Psoas muscle (tissue), 8 donors: ENCODE results near the gene CERS6. TPM values are rescaled to one million over a fixed set of nuclear protein-coding genes. Genes with fewer than 3 reads are reported as not detected.

ENCODE experiments used
- ATAC-seq, 4 donors: fragments of 200-7000 bp; cut with Tn5 transposase; one replicate each; pipeline ENCODE4 v1.9.1; 2020; ENCODE audit warnings: moderate library complexity in 3 of 4, mild to moderate bottlenecking in 2 of 4
- DNase-seq, 2 donors: peaks; one replicate each; pipeline ENCODE4 v3.0.0-alpha.2; 2020
- H3K27ac ChIP-seq: fragments of 200-600 bp; one replicate; pipeline ENCODE4 v1.8.0; 2022
- H3K27me3 ChIP-seq, 3 donors: fragments of 200-600 bp in 1 of 3; one replicate each; pipeline versions ENCODE4 v1.6.1 to v1.8.0; 2013 to 2022; ENCODE audit warnings: low read length in 2 of 3, mild to moderate bottlenecking in 2 of 3, moderate library complexity in 1 of 3; ENCODE audit not compliant: insufficient read depth in 3 of 3
- H3K36me3 ChIP-seq, 2 donors: fragments of 200-600 bp in 1 of 2; one replicate each; pipeline versions ENCODE4 v1.6.1 to v1.8.0; 2013 to 2022; ENCODE audit warnings: low read depth in 1 of 2, mild to moderate bottlenecking in 1 of 2, moderate library complexity in 1 of 2; ENCODE audit not compliant: insufficient read depth in 1 of 2
- H3K4me1 ChIP-seq: fragments of 200-600 bp; one replicate; pipeline ENCODE4 v1.8.0; 2022
- H3K4me3 ChIP-seq: fragments of 200-600 bp; one replicate; pipeline ENCODE4 v1.8.0; 2022; ENCODE audit warnings: mild to moderate bottlenecking
- H3K9me3 ChIP-seq: fragments of 200-600 bp; one replicate; pipeline ENCODE4 v1.8.0; 2022
- WGBS, 3 donors: extraction: QIAGEN DNeasy Blood & Tissue Kit; methylation state at CpG; one replicate each; pipeline versions ENCODE4 v1.1.6 to v1.1.7; 2013; 5-methylcytosine and 5-hydroxymethylcytosine counted together
- intact Hi-C, 2 donors: fragments of 100-400 bp; cut with DNase I; formaldehyde crosslinking; loops; one replicate each; pipeline versions ENCODE4 v1.11.0 to v1.14.2; 2022
- polyA plus RNA-seq, 3 donors: library from polyadenylated mRNA; stranded (reverse); fragments of 200-250 nt; gene quantifications; one replicate each; pipeline ENCODE4 v1.2.3, GENCODE V29; 2013
- total RNA-seq, 4 donors: library from RNA; stranded (reverse); fragmentation: NEBNext Ultra II Directional in 2 of 4; extraction: Animal tissue kit (Norgen Biotek cat#: 25700) in 2 of 4; gene quantifications; one replicate each; pipeline versions ENCODE4 v1.2.1 to v1.2.4, GENCODE V29; 2021 to 2023
- TF ChIP-seq, protein P1 (sequence below): fragments of 200-600 bp; IDR thresholded peaks from one replicate; pipeline ENCODE4 v1.8.0; 2022; ENCODE audit warnings: antibody characterized with exemption
- donor health status: healthy with polysubstance abuse.
- donor health status: DM: no; HTN: no; CAD: no; lungs with moderate emphysema.
- donor health status: Bipolar disorder and iron deficiency.
- donor health status: healthy.
- donor health status: DM: yes; HTN: yes; CAD: no.
- donor health status: DM: no; HTN: no; CAD: no.
- donor health status: DM: no; HTN: no; CAD: no.
- donor health status: DM: yes; HTN: yes; CAD: no.

The CERS6 gene
- total and polyA plus RNA-seq, 7 donors, result 4.8 to 18.1 (median 11.2) TPM

GRCh38 chr2:168673265-168674189 lies 217.5 kb downstream of the CERS6 start:
- DNase-seq, result no peak
- intact Hi-C loops, result no loop called here
- no peaks in the 10 kb centered on the region for H3K36me3 ChIP-seq
- H3K9me3 ChIP-seq, result no peaks in the 10 kb centered on the region
- H3K27ac ChIP-seq, result no peak overlapping the region
- H3K27me3 ChIP-seq, result no peaks in the 10 kb centered on the region
- 64 to 86% (median 66%) methylated on average over 10 of the region's 10 CpGs for WGBS, 3 donors
- no peak overlapping the region for H3K4me3 ChIP-seq
- peak in 2 of 4 donors; percentile 71 to 73 for ATAC-seq
- H3K4me1 ChIP-seq, result no peaks in the 10 kb centered on the region
- TF ChIP-seq, protein P1, sequence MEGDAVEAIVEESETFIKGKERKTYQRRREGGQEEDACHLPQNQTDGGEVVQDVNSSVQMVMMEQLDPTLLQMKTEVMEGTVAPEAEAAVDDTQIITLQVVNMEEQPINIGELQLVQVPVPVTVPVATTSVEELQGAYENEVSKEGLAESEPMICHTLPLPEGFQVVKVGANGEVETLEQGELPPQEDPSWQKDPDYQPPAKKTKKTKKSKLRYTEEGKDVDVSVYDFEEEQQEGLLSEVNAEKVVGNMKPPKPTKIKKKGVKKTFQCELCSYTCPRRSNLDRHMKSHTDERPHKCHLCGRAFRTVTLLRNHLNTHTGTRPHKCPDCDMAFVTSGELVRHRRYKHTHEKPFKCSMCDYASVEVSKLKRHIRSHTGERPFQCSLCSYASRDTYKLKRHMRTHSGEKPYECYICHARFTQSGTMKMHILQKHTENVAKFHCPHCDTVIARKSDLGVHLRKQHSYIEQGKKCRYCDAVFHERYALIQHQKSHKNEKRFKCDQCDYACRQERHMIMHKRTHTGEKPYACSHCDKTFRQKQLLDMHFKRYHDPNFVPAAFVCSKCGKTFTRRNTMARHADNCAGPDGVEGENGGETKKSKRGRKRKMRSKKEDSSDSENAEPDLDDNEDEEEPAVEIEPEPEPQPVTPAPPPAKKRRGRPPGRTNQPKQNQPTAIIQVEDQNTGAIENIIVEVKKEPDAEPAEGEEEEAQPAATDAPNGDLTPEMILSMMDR, result no peak

- H3K27ac ChIP-seq, result no peak overlapping the region
- no peak overlapping the region for H3K4me3 ChIP-seq
- 83 to 85% (median 85%) methylated on average over 10 of the region's 10 CpGs for WGBS, 3 donors
- TF ChIP-seq, protein P1, result no peak
- H3K36me3 ChIP-seq, result no peaks in the 10 kb centered on the region
- no peak for ATAC-seq
- peaks cover 6% of the 10 kb centered on the region for H3K4me1 ChIP-seq
- no peaks in the 10 kb centered on the region for H3K9me3 ChIP-seq
- no peaks in the 10 kb centered on the region for H3K27me3 ChIP-seq
- intact Hi-C loops, result no loop called here
- no peak for DNase-seq
Observed at GRCh38 chr2:168678153-168678853, 222.2 kb downstream of the CERS6 start.

- DNase-seq (no peak), ATAC-seq (no peak)
- no peaks in the 10 kb centered on the region for H3K9me3 ChIP-seq
- 60 to 83% (median 74%) methylated on average over 4 of the region's 4 CpGs for WGBS, 3 donors
- no peaks in the 10 kb centered on the region for H3K36me3 ChIP-seq
- TF ChIP-seq, protein P1, result no peak
- peaks cover 6% of the 10 kb centered on the region for H3K4me1 ChIP-seq
- no peaks in the 10 kb centered on the region for H3K27me3 ChIP-seq
- no peak overlapping the region for H3K27ac ChIP-seq
- H3K4me3 ChIP-seq, result no peak overlapping the region
- intact Hi-C loops, result no loop called here
Observed at GRCh38 chr2:168679081-168679480, 223.0 kb downstream of the CERS6 start.

GRCh38 chr2:168679741-168680310 lies 223.8 kb downstream of the CERS6 start:
- Histone ChIP-seq H3K27ac (no peak overlapping the region), H3K36me3 (no peaks in the 10 kb centered on the region), H3K4me3 (no peak overlapping the region), H3K27me3 (no peaks in the 10 kb centered on the region), H3K9me3 (no peaks in the 10 kb centered on the region), H3K4me1 (peaks cover 7% of the 10 kb centered on the region)
- 68 to 82% (median 70%) methylated on average over 8 of the region's 8 CpGs for WGBS, 3 donors
- DNase-seq, result no peak
- intact Hi-C loops, result no loop called here
- no peak for ATAC-seq
- TF ChIP-seq, protein P1, result no peak
